A172 (cell line): Measurements from ENCODE around the gene MEIS1. TPM values are rescaled to one million over a fixed set of nuclear protein-coding genes. Genes with fewer than 3 reads are reported as not detected.

ENCODE experiments used
- DNase-seq: peaks from one replicate; pipeline ENCODE4 v3.0.0-alpha.2; 2015; ENCODE audit warnings: low spot score
- total RNA-seq: library from RNA; depleted of rRNA; stranded (reverse); fragments of >200 nt; shearing (Covaris generic); gene quantifications from 2 replicates; pipeline ENCODE4 v1.2.3, GENCODE V29; 2014

The MEIS1 gene
- total RNA-seq, 1 experiment from 2014 or later: 30.1 TPM

GRCh38 chr2:66580166-66581049 is 145.5 kb downstream of the MEIS1 start:
- DNase-seq: peak; percentile 13

GRCh38 chr2:66581339-66582103 is 146.6 kb downstream of the MEIS1 start:
- peak; percentile 19 for DNase-seq

GRCh38 chr2:66582104-66582986 is 147.4 kb downstream of the MEIS1 start:
- peak; percentile 25 for DNase-seq

GRCh38 chr2:66582987-66583880 is 148.3 kb downstream of the MEIS1 start:
- DNase-seq: peak; percentile 31

- no peak for DNase-seq
These were observed 149.0 kb downstream of the MEIS1 start for GRCh38 chr2:66583881-66584280.

- peak; percentile 44 for DNase-seq
These were observed 150.7 kb downstream of the MEIS1 start for GRCh38 chr2:66585587-66585986.

GRCh38 chr2:66587216-66587615 is 152.3 kb downstream of the MEIS1 start:
- DNase-seq: peak; percentile 75

- DNase-seq: no peak
These were observed 159.1 kb downstream of the MEIS1 start for GRCh38 chr2:66594001-66594400.

GRCh38 chr2:66595556-66595955 is 160.6 kb downstream of the MEIS1 start:
- no peak for DNase-seq

- DNase-seq: no peak
These were observed 161.3 kb downstream of the MEIS1 start for GRCh38 chr2:66596256-66596655.

GRCh38 chr2:66601624-66602023 is 166.7 kb downstream of the MEIS1 start:
- DNase-seq: no peak

- no peak for DNase-seq
These were observed 167.4 kb downstream of the MEIS1 start for GRCh38 chr2:66602341-66602740.

- DNase-seq: no peak
These were observed 169.4 kb downstream of the MEIS1 start for GRCh38 chr2:66604326-66604725.

GRCh38 chr2:66604976-66605375 is 170.1 kb downstream of the MEIS1 start:
- no peak for DNase-seq

GRCh38 chr2:66607152-66607551 is 172.2 kb downstream of the MEIS1 start:
- no peak for DNase-seq
